GM18511 (cell line): Measurements from ENCODE around the gene EFR3B.
"Not testable (repeated sequence)": the region's sequence is repeated elsewhere in the genome, so short reads cannot be mapped to it uniquely, and the experiment has no call there.

Source experiments
- ATAC-seq: cut with Tn5 transposase; IDR thresholded peaks from one replicate; pipeline ENCODE4 v1.9.1; 2021; ENCODE audit warnings: mild to moderate bottlenecking, moderate library complexity; ENCODE audit not compliant: unreplicated experiment

The EFR3B gene

GRCh38 chr2:25102352-25102751 is 60.5 kb downstream of the EFR3B start:
- not testable (repeated sequence) for ATAC-seq

- ATAC-seq, result no peak
These were observed 61.5 kb downstream of the EFR3B start for GRCh38 chr2:25103287-25103871.

GRCh38 chr2:25104736-25105135 is 62.9 kb downstream of the EFR3B start:
- no peak for ATAC-seq

DNA sequence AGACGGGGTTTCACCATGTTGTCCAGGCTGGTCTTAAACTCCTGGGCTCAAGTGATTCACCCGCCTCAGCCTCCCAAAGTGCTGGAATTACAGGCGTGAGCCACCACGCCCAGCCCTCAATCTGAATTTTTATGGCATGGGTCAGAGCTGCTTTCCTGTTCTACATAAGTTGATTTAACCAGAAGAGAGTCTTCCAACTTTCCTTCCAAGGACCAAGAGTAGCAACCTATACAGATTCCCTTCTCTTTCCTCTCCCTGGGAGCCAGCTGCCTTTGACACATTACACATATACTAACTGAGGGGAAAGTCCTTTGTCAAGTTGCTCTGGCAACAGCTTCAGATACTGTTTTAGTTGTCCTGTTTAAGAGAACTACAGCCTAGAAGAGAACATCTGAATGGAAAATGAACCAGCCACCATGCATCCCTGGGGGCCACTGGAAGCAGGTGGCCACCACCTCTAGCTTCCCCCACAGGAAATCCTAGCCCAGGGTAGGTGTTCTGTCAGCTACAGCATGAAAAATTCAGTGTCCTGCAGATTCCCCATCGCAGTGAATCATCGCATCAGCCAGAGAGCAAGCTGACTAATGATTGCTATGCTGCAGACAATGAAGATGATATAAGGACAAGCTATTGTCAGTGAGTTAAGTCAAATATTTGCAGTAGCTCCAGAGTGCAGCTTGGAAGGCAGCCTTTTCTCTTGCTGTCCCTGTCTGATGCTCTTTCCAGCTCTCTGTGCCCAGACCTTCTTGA is 63.6 kb downstream of the EFR3B start:
- no peak for ATAC-seq

DNA sequence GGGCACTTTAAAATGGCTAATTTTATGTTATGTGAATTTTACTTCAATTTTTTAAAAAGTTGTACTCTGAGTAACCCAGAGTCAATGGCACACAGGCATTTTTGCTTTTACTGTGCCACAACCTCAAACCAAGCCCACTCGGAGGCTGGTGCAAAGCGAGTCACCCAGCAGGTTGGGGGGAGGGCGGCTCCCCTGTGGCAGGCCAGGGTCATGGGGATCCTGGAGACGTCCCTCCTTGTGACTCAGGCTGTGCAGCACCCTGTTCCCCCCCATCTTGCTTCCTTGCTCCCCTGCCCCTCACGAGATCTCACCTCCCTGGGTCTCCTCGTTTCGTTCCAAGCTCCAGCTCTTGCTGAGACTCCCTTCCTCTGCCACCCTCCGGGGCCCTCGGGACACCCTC is 67.9 kb downstream of the EFR3B start:
- no peak for ATAC-seq

- no peak for ATAC-seq
These were observed 70.2 kb downstream of the EFR3B start for GRCh38 chr2:25112113-25112512.

- ATAC-seq, result no peak
These were observed 73.5 kb downstream of the EFR3B start for GRCh38 chr2:25115249-25115883.

DNA sequence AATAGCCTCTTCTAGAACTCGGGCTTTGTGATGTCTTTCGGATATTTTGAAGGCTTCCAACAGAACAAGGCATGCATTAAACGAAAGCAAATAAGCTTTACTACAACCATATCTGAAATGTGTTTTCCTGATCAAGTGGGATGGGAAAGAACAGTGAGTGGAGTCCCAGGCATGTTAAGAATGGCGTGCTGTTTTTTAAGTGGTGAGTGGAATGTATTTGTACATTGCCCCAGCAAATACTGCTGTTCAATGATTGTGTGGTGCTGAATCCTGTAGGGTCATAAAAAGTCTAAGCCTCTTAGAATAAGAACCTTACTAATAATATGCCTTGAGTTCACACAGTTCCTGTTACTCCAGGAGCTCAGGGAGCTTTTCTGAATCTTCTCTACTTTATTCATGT is 74.0 kb downstream of the EFR3B start:
- ATAC-seq, result no peak

- ATAC-seq, result no peak
These were observed 75.1 kb downstream of the EFR3B start for GRCh38 chr2:25116956-25117355.

DNA sequence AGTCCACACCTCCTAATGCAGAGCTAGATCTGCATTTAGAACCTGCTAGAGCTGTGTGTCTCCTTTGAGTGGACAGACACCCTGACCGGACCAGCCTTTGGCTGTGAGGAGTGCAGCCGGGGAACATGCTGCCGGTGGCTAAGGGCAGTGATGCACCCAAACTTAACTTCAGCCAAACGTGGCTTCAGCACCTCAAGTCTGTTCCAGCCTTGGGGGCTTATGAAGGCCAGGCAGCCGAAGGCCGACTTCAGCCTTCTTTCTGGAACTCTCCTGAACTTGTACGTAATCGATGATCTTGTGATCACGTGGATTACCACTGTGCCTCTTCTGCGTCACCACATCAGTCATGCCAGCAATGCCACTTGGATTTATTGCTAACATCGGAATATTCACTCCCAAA is 77.4 kb downstream of the EFR3B start:
- ATAC-seq, result no peak

- ATAC-seq, result no peak
These were observed 80.5 kb downstream of the EFR3B start for GRCh38 chr2:25122367-25122766.

- ATAC-seq, result no peak
These were observed 81.8 kb downstream of the EFR3B start for GRCh38 chr2:25123682-25124081.

- no peak for ATAC-seq
These were observed 83.3 kb downstream of the EFR3B start for GRCh38 chr2:25125189-25125588.

DNA sequence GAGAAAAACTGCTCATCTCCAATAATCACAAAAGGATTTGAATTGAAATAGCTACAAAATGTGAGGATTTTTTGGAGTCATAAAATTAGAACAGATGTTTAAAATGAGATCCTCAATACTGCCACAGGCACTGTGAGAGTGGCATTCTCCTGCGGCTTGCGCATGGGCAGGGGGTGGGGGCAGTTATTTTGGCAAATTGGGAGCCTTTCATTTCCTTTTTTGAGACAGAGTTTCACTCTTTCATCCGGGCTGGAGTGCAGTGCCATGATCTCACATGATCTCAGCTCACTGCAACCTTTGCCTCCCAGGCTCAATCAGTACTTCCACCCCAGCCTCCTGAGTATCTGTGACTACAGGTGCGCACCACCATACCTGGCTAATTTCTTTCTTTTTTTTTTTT is 84.1 kb downstream of the EFR3B start:
- ATAC-seq, result no peak

GRCh38 chr2:25127071-25127470 is 85.2 kb downstream of the EFR3B start:
- ATAC-seq, result not testable (repeated sequence)

DNA sequence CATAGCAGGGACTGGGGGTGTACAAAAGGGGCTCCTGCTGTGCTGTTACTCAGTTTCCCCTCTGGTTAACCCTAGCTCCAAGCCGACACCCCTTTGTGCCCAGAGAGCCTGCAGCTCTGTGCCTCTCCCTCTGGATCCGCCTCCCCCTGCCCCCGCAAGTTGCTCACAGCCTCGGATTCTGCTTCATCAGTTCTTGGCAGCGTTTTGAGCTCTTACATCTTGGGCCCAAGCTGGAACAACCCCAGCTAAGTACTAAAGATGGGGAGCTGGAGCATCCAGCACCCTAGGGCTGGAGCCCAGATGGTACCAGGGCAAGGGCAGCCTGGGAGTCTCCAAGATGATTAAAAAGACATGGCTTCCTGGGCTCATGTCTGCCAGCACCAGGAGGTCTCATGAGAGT is 85.8 kb downstream of the EFR3B start:
- no peak for ATAC-seq

DNA sequence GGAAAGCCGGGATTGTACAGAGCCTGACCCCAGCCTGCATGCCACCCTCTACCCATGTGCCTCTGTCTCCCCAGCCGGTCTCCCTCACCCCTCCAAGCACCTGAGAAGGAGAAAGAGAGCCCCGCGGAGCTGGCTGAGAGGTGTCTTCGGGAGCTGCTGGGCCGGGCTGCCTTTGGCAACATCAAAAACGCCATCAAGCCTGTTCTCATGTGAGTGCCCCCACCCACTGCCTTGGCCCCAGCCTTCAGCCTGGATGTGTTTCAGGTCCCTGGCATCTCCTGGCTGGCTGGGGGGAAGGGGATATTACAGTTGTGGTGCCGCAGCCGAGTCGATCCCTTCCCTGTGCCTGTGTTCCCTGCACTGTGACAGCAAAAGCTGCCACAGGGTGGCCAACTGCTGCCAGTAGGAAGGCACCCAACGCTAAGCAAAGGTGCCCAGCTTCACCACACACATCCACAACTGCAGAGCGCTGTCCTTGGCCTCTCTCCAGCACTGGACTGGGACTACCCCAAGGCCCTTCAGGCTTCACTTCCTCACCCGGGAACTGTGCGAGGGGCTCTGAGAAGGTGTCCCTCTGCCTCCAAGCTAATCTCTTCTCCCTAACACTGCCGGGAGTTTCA is 88.1 kb downstream of the EFR3B start:
- no peak for ATAC-seq

DNA sequence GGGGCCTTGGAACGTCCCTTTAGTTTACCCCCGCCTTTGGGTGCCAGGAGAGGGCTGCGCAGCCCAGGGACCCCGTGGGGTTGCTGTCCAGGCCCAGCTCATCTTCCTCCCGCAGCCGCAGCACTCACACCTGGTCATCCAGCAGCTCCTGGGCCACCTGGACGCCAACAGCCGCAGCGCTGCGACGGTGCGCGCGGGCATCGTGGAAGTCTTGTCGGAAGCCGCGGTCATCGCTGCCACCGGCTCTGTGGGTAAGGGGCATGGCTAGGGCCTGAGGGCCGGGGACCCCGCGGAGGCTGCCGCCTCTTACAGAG is 89.3 kb downstream of the EFR3B start:
- no peak for ATAC-seq

DNA sequence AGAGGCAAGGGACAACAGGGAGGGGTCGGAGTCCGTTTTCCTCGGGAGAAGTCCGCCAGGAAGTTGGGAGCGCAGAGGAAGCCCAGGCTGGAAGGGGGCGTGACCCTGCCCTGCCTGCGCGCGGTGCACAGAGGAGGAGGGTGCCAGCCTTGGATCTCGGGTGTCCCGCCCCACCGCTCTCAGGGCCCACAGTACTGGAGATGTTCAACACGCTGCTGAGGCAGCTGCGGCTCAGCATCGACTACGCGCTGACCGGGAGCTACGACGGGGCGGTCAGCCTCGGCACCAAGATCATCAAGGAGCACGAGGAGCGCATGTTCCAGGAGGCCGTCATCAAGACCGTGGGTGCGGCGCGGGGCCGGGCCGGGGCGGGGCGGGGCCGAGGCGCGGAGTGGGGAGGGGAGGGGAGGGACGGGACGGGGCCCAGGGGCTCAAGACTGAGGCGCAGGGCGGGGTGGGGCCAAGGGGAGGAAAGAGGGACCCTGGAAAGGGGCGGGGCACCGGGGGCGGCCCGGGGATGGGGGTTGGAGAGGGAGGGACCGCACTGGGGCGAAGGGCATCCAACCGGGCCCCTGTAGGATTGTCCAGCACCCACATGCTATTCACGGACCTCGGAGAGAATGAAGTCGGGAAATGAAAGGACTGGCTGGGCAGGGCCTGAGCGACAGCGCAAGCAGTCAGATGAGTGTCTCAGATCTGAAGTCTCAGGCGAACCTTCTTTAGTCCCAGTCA is 89.9 kb downstream of the EFR3B start:
- ATAC-seq, result no peak

GRCh38 chr2:25132299-25132635 is 90.4 kb downstream of the EFR3B start:
- no peak for ATAC-seq

GRCh38 chr2:25132693-25133092 is 90.8 kb downstream of the EFR3B start:
- no peak for ATAC-seq
